PC-9 (cell line): ENCODE measurements around the gene PAPSS1.

Experiments
- CTCF ChIP-seq: fragments of 200-600 bp; sonication (generic); conservative IDR thresholded peaks from 2 replicates; pipeline ENCODE4 v1.6.1; 2017; ENCODE audit warnings: mixed run types, antibody characterized with exemption, mild to moderate bottlenecking, moderate library complexity
- EZH2 ChIP-seq: fragments of 200-600 bp; sonication (generic); IDR thresholded peaks from 2 replicates; pipeline ENCODE4 v1.8.0; 2017; ENCODE audit warnings: antibody characterized with exemption, low read depth

GRCh38 chr4:107719207-107719921 is 670 bp downstream of the PAPSS1 start:
- TF ChIP-seq CTCF = no peak
- TF ChIP-seq EZH2 = no peak
